Body of pancreas (tissue), 4 donors: ENCODE results near the gene MAP2K4. TPM values are rescaled to one million over a fixed set of nuclear protein-coding genes. Genes with fewer than 3 reads are reported as not detected.

Experiments
- ATAC-seq: fragments of 150-250 bp; one replicate; pipeline ENCODE4 v1.9.1; 2016
- DNase-seq, 4 donors: peaks; one replicate each; pipeline ENCODE4 v3.0.0-alpha.2; 2019
- H3K27ac ChIP-seq, 4 donors: fragments of 200-600 bp; sonication (generic); 1 replicate in 3 of 4; 2 replicates in 1 of 4; pipeline versions ENCODE4 v1.5.1 to v1.6.1; 2016 to 2019; ENCODE audit warnings: mild to moderate bottlenecking in 1 of 4, mixed read lengths in 1 of 4, moderate library complexity in 1 of 4
- H3K27me3 ChIP-seq, 2 donors: fragments of 200-600 bp; sonication (generic); one replicate each; pipeline ENCODE4 v1.6.0; 2016; ENCODE audit warnings: mild to moderate bottlenecking in 1 of 2
- H3K36me3 ChIP-seq, 2 donors: fragments of 200-600 bp; sonication (generic); replicated peaks in 1 of 2; 2 replicates each; pipeline ENCODE4 v1.5.1; 2016; ENCODE audit warnings: low read depth in 2 of 2; ENCODE audit not compliant: insufficient read depth in 1 of 2
- H3K4me1 ChIP-seq: fragments of 200-600 bp; sonication (generic); one replicate; pipeline ENCODE4 v1.6.0; 2016
- H3K4me3 ChIP-seq, 2 donors: fragments of 200-600 bp; sonication (generic); 1 replicate in 1 of 2; 2 replicates in 1 of 2; pipeline ENCODE4 v1.5.1; 2016 to 2019
- H3K9me3 ChIP-seq, 3 donors: fragments of 200-600 bp; sonication (generic); 1 replicate in 2 of 3; 2 replicates in 1 of 3; pipeline ENCODE4 v1.5.1; 2016
- CTCF ChIP-seq, 7 experiments: fragments of 450-650 bp in 4 of 7; fragments of 200-600 bp in 3 of 7; sonication (generic) in 3 of 7; IDR thresholded peaks; one replicate each; pipeline ENCODE4 v1.5.1; 2016 to 2019; ENCODE audit warnings: antibody characterized with exemption in 7 of 7
- POLR2A ChIP-seq, 3 donors: fragments of 450-650 bp; IDR thresholded peaks; one replicate each; pipeline ENCODE4 v1.6.1; 2016; ENCODE audit warnings: antibody characterized with exemption in 3 of 3, mild to moderate bottlenecking in 2 of 3
- WGBS, 2 donors: methylation state at CpG; one replicate each; pipeline ENCODE4 v1.1.5; 2017; 5-methylcytosine and 5-hydroxymethylcytosine counted together
- intact Hi-C: fragments of 100-400 bp; cut with DNase I; formaldehyde crosslinking; loops from one replicate; pipeline ENCODE4 v1.15.1; 2023
- total RNA-seq, 2 donors: library from RNA; depleted of rRNA; stranded (reverse); fragments of >200 nt; gene quantifications; one replicate each; pipeline ENCODE4 v1.1.0, GENCODE V29; 2016

Gene MAP2K4
- total RNA-seq, 2 donors from 2014 or later = 12.5 to 15.2 TPM

- Histone ChIP-seq H3K36me3 (peaks cover 0 to 2% of the 10 kb centered on the region in 2 donors), H3K27ac (no peak overlapping the region), H3K9me3 (no peaks in the 10 kb centered on the region), H3K27me3 (no peaks in the 10 kb centered on the region), H3K4me3 (no peak overlapping the region), H3K4me1 (no peaks in the 10 kb centered on the region)
- DNase-seq (no peak), ATAC-seq (no peak)
- 86 to 87% methylated on average over 4 of the region's 4 CpGs for WGBS, 2 donors
- intact Hi-C loops = no loop called here
- TF ChIP-seq POLR2A (IDR thresholded peaks at IDR 0.05) (no peak), CTCF (IDR thresholded peaks at IDR 0.05) (no peak)
These were observed 64.6 kb downstream of the MAP2K4 start for GRCh38 chr17:12085076-12085949.

- intact Hi-C loops = no loop called here
These were observed 67.4 kb downstream of the MAP2K4 start for GRCh38 chr17:12088035-12088434.

GRCh38 chr17:12089809-12090384 lies 69.2 kb downstream of the MAP2K4 start:
- no peak for DNase-seq
- no peaks in the 10 kb centered on the region for H3K36me3 ChIP-seq
- ATAC-seq = no peak
- TF ChIP-seq POLR2A (IDR thresholded peaks at IDR 0.05) = no peak
- TF ChIP-seq CTCF (IDR thresholded peaks at IDR 0.05) = no peak
- H3K9me3 ChIP-seq = no peaks in the 10 kb centered on the region
- H3K4me1 ChIP-seq = no peaks in the 10 kb centered on the region
- no peak overlapping the region for H3K4me3 ChIP-seq
- intact Hi-C loops = no loop called here
- H3K27ac ChIP-seq = no peak overlapping the region
- 92 to 94% methylated on average over 3 of the region's 3 CpGs for WGBS, 2 donors
- no peaks in the 10 kb centered on the region for H3K27me3 ChIP-seq

More at GRCh38 chr17:12088035-12088434, 67.4 kb downstream of the MAP2K4 start:
- no peak for ATAC-seq
- TF ChIP-seq POLR2A (IDR thresholded peaks at IDR 0.05) = no peak
- TF ChIP-seq CTCF (IDR thresholded peaks at IDR 0.05) = no peak
- Histone ChIP-seq H3K4me3 (no peak overlapping the region), H3K36me3 (peaks cover 0 to 2% of the 10 kb centered on the region in 2 donors), H3K9me3 (no peaks in the 10 kb centered on the region), H3K27me3 (no peaks in the 10 kb centered on the region), H3K27ac (no peak overlapping the region), H3K4me1 (no peaks in the 10 kb centered on the region)
- 98 to 100% methylated on average over 1 of the region's 1 CpG for WGBS, 2 donors
- no peak for DNase-seq

- H3K4me3 ChIP-seq = no peak overlapping the region
- H3K9me3 ChIP-seq = no peaks in the 10 kb centered on the region
- ATAC-seq (no peak), DNase-seq (no peak)
- no peak overlapping the region for H3K27ac ChIP-seq
- 83 to 90% methylated on average over 2 of the region's 2 CpGs for WGBS, 2 donors
- H3K36me3 ChIP-seq = no peaks in the 10 kb centered on the region
- H3K27me3 ChIP-seq = no peaks in the 10 kb centered on the region
- H3K4me1 ChIP-seq = no peaks in the 10 kb centered on the region
- intact Hi-C loops = no loop called here
- TF ChIP-seq POLR2A (IDR thresholded peaks at IDR 0.05) (no peak), CTCF (IDR thresholded peaks at IDR 0.05) (no peak)
These were observed 73.7 kb downstream of the MAP2K4 start for GRCh38 chr17:12094336-12094735.
